ENCODE measurements around the gene SLC25A22. TPM values are rescaled to one million over a fixed set of nuclear protein-coding genes. Genes with fewer than 3 reads are reported as not detected.

SLC25A22 gene
- total and polyA plus RNA-seq, 10 of the 15 experiments (the other 5 are each of a cell fraction or from before 2014, with no cell fraction given), result 0.27 to 27.0 (median 8.2) TPM

DNA sequence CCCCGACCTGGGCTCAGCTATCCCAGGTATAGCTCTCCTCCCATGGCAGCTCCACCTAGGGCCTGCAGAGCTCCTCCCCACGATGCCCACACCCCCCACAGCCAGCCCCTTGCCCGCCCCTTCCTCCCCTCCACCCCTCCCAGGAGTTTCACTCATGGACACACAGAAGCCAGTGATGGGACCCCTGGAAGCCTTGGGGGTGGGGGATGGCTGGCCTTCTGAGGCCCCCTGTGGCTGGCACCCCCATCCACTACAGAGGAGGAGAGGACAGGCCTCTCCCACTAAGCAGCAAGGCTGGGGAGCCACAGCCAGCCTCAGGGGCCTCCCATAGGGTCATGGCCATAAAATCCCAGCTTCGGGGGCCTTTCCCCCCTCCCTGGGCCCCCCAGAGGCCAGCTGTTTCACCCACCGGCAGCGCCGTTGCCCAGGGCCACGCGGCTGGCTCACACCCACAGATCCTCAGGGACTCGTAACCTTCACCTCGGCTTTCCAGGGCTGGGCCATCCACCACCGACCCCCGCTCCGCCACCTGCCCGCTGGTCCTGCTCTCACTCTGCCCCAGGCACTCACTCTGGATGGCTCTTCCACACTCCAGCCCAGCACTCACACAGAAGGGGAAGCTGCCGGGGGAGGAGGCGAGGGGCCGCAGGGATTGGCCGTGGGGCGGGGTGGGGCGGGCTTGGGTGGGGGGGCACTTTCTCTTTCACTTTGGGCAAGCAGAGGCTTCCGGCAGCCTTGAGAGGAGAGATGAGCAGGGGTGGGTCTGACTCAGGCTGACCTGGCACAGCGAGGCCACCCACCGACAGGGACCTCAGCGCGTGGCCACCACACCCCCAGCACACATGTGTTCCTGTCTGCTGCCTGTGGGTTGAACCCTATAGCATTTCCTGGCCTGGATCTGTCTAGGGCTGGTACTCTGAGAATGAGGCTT lies 2.2 kb downstream of the SLC25A22 start (continued):
- TF ChIP-seq IRF4 (IDR thresholded peaks at IDR 0.05; ENCODE audit: low read depth, low read length) (no peak), CHD1 (IDR thresholded peaks at IDR 0.05; ENCODE audit: low read depth, low read length) (no peak), NFYB (IDR thresholded peaks at IDR 0.05; ENCODE audit: insufficient read depth, low read depth, low read length) (no peak), SUZ12 (IDR thresholded peaks at IDR 0.05; ENCODE audit: unreplicated experiment) (no peak), STAT1 (conservative IDR thresholded peaks at IDR 0.05) (no peak), STAT3 (IDR thresholded peaks at IDR 0.05; ENCODE audit: low read depth, low read length) (no peak), SMARCA5 (IDR thresholded peaks at IDR 0.05) (no peak), MYB (IDR thresholded peaks at IDR 0.05; ENCODE audit: borderline replicate concordance, low read depth, low read length) (no peak), POLR2A (IDR thresholded peaks at IDR 0.05; ENCODE audit: low read depth, low read length) (peak; percentile 77), CHD4 (IDR thresholded peaks at IDR 0.05) (no peak), RELA (IDR thresholded peaks at IDR 0.05; ENCODE audit: borderline replicate concordance, partially characterized antibody) (peak; percentile 11), YY1 (IDR thresholded peaks at IDR 0.05; ENCODE audit: low read depth, low read length) (no peak), SREBF2 (IDR thresholded peaks at IDR 0.05; ENCODE audit: low read length) (no peak), CEBPB (IDR thresholded peaks at IDR 0.05; ENCODE audit: borderline replicate concordance in 1 of 2, low read depth in 2 of 2, low read length in 2 of 2) (no peak)
- TF ChIP-seq, protein P1, sequence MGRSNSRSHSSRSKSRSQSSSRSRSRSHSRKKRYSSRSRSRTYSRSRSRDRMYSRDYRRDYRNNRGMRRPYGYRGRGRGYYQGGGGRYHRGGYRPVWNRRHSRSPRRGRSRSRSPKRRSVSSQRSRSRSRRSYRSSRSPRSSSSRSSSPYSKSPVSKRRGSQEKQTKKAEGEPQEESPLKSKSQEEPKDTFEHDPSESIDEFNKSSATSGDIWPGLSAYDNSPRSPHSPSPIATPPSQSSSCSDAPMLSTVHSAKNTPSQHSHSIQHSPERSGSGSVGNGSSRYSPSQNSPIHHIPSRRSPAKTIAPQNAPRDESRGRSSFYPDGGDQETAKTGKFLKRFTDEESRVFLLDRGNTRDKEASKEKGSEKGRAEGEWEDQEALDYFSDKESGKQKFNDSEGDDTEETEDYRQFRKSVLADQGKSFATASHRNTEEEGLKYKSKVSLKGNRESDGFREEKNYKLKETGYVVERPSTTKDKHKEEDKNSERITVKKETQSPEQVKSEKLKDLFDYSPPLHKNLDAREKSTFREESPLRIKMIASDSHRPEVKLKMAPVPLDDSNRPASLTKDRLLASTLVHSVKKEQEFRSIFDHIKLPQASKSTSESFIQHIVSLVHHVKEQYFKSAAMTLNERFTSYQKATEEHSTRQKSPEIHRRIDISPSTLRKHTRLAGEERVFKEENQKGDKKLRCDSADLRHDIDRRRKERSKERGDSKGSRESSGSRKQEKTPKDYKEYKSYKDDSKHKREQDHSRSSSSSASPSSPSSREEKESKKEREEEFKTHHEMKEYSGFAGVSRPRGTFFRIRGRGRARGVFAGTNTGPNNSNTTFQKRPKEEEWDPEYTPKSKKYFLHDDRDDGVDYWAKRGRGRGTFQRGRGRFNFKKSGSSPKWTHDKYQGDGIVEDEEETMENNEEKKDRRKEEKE (IDR thresholded peaks at IDR 0.05), result no peak
- TF ChIP-seq, protein P2, sequence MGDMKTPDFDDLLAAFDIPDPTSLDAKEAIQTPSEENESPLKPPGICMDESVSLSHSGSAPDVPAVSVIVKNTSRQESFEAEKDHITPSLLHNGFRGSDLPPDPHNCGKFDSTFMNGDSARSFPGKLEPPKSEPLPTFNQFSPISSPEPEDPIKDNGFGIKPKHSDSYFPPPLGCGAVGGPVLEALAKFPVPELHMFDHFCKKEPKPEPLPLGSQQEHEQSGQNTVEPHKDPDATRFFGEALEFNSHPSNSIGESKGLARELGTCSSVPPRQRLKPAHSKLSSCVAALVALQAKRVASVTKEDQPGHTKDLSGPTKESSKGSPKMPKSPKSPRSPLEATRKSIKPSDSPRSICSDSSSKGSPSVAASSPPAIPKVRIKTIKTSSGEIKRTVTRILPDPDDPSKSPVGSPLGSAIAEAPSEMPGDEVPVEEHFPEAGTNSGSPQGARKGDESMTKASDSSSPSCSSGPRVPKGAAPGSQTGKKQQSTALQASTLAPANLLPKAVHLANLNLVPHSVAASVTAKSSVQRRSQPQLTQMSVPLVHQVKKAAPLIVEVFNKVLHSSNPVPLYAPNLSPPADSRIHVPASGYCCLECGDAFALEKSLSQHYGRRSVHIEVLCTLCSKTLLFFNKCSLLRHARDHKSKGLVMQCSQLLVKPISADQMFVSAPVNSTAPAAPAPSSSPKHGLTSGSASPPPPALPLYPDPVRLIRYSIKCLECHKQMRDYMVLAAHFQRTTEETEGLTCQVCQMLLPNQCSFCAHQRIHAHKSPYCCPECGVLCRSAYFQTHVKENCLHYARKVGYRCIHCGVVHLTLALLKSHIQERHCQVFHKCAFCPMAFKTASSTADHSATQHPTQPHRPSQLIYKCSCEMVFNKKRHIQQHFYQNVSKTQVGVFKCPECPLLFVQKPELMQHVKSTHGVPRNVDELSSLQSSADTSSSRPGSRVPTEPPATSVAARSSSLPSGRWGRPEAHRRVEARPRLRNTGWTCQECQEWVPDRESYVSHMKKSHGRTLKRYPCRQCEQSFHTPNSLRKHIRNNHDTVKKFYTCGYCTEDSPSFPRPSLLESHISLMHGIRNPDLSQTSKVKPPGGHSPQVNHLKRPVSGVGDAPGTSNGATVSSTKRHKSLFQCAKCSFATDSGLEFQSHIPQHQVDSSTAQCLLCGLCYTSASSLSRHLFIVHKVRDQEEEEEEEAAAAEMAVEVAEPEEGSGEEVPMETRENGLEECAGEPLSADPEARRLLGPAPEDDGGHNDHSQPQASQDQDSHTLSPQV (IDR thresholded peaks at IDR 0.05), result no peak
- TF ChIP-seq, protein P3, sequence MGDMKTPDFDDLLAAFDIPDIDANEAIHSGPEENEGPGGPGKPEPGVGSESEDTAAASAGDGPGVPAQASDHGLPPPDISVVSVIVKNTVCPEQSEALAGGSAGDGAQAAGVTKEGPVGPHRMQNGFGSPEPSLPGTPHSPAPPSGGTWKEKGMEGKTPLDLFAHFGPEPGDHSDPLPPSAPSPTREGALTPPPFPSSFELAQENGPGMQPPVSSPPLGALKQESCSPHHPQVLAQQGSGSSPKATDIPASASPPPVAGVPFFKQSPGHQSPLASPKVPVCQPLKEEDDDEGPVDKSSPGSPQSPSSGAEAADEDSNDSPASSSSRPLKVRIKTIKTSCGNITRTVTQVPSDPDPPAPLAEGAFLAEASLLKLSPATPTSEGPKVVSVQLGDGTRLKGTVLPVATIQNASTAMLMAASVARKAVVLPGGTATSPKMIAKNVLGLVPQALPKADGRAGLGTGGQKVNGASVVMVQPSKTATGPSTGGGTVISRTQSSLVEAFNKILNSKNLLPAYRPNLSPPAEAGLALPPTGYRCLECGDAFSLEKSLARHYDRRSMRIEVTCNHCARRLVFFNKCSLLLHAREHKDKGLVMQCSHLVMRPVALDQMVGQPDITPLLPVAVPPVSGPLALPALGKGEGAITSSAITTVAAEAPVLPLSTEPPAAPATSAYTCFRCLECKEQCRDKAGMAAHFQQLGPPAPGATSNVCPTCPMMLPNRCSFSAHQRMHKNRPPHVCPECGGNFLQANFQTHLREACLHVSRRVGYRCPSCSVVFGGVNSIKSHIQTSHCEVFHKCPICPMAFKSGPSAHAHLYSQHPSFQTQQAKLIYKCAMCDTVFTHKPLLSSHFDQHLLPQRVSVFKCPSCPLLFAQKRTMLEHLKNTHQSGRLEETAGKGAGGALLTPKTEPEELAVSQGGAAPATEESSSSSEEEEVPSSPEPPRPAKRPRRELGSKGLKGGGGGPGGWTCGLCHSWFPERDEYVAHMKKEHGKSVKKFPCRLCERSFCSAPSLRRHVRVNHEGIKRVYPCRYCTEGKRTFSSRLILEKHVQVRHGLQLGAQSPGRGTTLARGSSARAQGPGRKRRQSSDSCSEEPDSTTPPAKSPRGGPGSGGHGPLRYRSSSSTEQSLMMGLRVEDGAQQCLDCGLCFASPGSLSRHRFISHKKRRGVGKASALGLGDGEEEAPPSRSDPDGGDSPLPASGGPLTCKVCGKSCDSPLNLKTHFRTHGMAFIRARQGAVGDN (IDR thresholded peaks at IDR 0.05), result no peak
- TF ChIP-seq, protein P4, sequence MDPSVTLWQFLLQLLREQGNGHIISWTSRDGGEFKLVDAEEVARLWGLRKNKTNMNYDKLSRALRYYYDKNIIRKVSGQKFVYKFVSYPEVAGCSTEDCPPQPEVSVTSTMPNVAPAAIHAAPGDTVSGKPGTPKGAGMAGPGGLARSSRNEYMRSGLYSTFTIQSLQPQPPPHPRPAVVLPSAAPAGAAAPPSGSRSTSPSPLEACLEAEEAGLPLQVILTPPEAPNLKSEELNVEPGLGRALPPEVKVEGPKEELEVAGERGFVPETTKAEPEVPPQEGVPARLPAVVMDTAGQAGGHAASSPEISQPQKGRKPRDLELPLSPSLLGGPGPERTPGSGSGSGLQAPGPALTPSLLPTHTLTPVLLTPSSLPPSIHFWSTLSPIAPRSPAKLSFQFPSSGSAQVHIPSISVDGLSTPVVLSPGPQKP (IDR thresholded peaks at IDR 0.05; ENCODE audit: low read depth, low read length), result no peak
